Retina (tissue), 1 donor: ENCODE results near the gene PAEP.
"Not testable (repeated sequence)": the region's sequence is repeated elsewhere in the genome, so short reads cannot be mapped to it uniquely, and the experiment has no call there.

Source experiments
- DNase-seq: peaks from one replicate; pipeline ENCODE4 v3.0.0-alpha.2; 2016

PAEP gene

GRCh38 chr9:135561391-135562234 is at the start of gene PAEP:
Gene PAEP (plus strand): TSS chr9:135561756.
- no peak for DNase-seq

GRCh38 chr9:135512241-135512603 is 49.3 kb upstream of the PAEP start:
- no peak for DNase-seq

- DNase-seq, result no peak
Measured at GRCh38 chr9:135512904-135513303, 48.7 kb upstream of the PAEP start.

- no peak for DNase-seq
Measured at GRCh38 chr9:135513351-135513846, 48.2 kb upstream of the PAEP start.

GRCh38 chr9:135513906-135514305 is 47.6 kb upstream of the PAEP start:
- not testable (repeated sequence) for DNase-seq

GRCh38 chr9:135514342-135515082 is 47.0 kb upstream of the PAEP start:
- no peak for DNase-seq

GRCh38 chr9:135515083-135515951 is 46.2 kb upstream of the PAEP start:
- no peak for DNase-seq

GRCh38 chr9:135516132-135516860 is 45.3 kb upstream of the PAEP start:
- no peak for DNase-seq

GRCh38 chr9:135517407-135517822 is 44.1 kb upstream of the PAEP start:
- no peak for DNase-seq

- no peak for DNase-seq
Measured at GRCh38 chr9:135519179-135519971, 42.2 kb upstream of the PAEP start.

GRCh38 chr9:135520916-135521607 is 40.5 kb upstream of the PAEP start, which contains the start of gene LCN1:
Gene LCN1 (plus strand): TSS chr9:135521440. CDS start chr9:135521498, 58 bp downstream.
- peak; percentile 1 for DNase-seq

- DNase-seq, result no peak
Measured at GRCh38 chr9:135521608-135522095, 39.9 kb upstream of the PAEP start.

GRCh38 chr9:135522137-135522877 is 39.2 kb upstream of the PAEP start:
- no peak for DNase-seq

GRCh38 chr9:135522931-135523330 is 38.6 kb upstream of the PAEP start:
- no peak for DNase-seq

GRCh38 chr9:135523521-135524129 is 37.9 kb upstream of the PAEP start:
- no peak for DNase-seq

GRCh38 chr9:135524130-135524861 is 37.3 kb upstream of the PAEP start:
- peak; percentile 1 for DNase-seq

- no peak for DNase-seq
Measured at GRCh38 chr9:135525241-135526088, 36.1 kb upstream of the PAEP start.
